Measurements from ENCODE around the gene ZGLP1.

The ZGLP1 gene

DNA sequence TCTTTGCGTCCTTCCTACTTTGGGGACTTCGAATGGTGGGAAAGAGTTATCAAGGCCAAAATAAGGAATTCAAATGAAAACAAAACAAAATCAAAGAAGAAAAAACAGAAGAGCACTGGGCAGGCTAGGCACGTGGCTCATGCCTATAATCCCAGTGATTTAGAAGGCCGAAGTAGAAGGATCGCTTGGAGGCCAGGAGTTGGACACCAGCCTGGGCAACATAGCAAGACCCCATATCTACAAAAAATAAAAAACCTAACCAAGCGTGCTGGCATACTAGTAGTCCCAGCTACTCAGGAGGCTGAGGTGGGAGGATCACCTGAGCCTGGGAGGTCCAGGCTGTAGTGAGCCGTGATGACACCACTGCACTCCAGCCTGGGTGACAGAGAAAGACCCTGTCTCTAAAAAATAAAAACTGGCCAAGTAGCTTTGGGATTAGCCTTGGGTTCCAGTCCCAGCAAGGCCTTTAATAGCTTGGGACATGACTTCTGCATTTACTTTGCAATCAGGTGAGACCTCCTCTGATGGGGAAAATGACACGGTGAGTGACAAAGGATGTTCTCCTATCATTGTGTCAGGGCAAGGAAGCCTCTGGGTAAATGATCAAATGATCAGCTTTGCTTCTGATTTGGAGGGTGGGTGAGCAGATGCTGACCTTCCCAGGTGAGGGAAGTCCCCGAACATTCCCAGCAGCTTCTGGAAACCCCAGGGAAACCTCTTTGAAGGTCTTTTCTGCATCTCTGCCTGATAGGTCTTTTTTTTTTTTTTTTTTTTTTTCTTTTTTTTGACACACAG is 31.6 kb downstream of the ZGLP1 start:
- DNase-seq (ENCODE audit: low spot score) = no peak

DNA sequence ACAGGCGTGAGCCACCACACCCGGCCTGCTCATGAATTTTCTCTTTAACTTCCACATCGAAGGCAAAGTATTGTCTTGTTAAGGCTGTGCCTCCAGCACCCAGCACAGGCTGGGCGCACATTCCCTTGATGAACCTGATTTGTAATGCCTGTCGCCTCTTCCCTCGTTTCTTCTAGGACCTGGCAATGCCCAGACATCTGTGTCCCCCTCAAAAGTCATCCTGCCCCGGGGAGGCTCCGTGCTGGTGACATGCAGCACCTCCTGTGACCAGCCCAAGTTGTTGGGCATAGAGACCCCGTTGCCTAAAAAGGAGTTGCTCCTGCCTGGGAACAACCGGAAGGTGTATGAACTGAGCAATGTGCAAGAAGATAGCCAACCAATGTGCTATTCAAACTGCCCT is 35.0 kb downstream of the ZGLP1 start:
- DNase-seq (ENCODE audit: low spot score) = no peak

- DNase-seq (ENCODE audit: low spot score) = peak; percentile 40
These were observed 38.0 kb downstream of the ZGLP1 start for GRCh38 chr19:10271543-10272086.

- DNase-seq (ENCODE audit: low spot score) = peak; percentile 87
These were observed 38.8 kb downstream of the ZGLP1 start, which contains the start of gene ICAM1 for GRCh38 chr19:10270616-10271394. ICAM1 (plus strand) TSS chr19:10271120; CDS start chr19:10271160, 40 bp downstream.

DNA sequence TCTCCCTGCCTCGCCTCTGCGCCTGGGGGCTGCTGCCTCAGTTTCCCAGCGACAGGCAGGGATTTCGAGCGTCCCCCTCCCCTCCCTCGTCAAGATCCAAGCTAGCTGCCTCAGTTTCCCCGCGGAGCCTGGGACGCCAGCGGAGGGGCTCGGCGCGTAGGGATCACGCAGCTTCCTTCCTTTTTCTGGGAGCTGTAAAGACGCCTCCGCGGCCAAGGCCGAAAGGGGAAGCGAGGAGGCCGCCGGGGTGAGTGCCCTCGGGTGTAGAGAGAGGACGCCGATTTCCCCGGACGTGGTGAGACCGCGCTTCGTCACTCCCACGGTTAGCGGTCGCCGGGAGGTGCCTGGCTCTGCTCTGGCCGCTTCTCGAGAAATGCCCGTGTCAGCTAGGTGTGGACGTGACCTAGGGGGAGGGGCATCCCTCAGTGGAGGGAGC is 39.4 kb downstream of the ZGLP1 start:
- peak; percentile 57 for DNase-seq (ENCODE audit: low spot score)

DNA sequence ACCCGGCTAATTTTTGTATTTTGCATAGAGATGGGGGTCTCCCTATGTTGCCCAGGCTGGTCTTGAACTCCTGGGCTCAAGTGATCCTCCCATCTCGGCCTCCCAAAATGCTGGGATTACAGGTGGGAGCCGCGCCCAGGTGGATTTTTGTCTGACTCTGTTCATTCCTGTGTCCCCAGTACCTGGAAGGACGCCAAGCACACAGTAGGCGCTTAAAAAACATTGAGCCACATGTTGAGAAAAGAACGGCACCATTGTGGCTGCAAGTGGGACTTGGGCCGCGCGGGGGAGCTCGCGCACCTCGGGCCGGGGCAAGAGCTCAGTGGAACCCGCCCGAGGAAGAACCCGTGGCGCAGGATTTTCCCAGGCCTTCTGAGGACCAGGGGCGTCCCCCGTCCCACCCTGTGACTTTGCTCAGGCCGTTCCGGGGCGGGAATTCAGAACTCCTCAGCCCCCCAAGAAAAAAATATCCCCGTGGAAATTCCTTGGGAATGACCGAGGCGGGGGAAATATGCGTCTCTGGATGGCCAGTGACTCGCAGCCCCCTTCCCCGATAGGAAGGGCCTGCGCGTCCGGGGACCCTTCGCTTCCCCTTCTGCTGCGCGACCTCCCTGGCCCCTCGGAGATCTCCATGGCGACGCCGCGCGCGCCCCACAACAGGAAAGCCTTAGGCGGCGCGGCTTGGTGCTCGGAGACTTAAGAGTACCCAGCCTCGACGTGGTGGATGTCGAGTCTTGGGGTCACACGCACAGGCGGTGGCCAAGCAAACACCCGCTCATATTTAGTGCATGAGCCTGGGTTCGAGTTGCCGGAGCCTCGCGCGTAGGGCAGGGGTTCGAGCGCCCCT is 40.1 kb downstream of the ZGLP1 start:
- peak; percentile 80 for DNase-seq (ENCODE audit: low spot score)

DNA sequence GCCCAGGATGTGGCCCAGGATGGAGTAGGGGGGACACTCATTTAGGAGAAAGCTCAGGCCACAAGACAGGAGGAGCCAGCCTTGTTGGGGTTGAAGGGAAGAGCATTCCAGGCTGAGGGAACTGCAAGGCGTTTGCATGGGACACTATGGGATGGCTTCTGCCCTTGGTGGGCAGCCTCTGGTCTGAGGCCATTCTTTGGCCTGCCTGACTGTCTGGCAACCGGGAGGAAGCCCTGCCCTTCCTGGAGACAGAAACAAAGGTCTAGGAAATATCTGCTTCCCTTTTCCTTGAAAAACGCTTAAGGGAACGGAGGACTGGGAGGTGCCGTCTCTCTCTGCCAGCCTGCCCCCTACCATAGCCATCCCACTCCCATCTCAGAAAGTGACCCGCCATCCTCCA is 41.5 kb downstream of the ZGLP1 start:
- no peak for DNase-seq (ENCODE audit: low spot score)

GRCh38 chr19:10266706-10267105 is 42.9 kb downstream of the ZGLP1 start:
- DNase-seq (ENCODE audit: low spot score) = no peak

GRCh38 chr19:10262771-10263170 is 46.8 kb downstream of the ZGLP1 start:
- no peak for DNase-seq (ENCODE audit: low spot score)

- DNase-seq (ENCODE audit: low spot score) = peak; percentile 29
These were observed 49.5 kb downstream of the ZGLP1 start for GRCh38 chr19:10260141-10260584.

- DNase-seq (ENCODE audit: low spot score) = peak; percentile 85
These were observed 50.3 kb downstream of the ZGLP1 start for GRCh38 chr19:10259162-10259905.

- no peak for DNase-seq (ENCODE audit: low spot score)
These were observed 51.4 kb downstream of the ZGLP1 start for GRCh38 chr19:10258080-10258710.

GRCh38 chr19:10256970-10257615 is 52.5 kb downstream of the ZGLP1 start:
- DNase-seq (ENCODE audit: low spot score) = no peak

DNA sequence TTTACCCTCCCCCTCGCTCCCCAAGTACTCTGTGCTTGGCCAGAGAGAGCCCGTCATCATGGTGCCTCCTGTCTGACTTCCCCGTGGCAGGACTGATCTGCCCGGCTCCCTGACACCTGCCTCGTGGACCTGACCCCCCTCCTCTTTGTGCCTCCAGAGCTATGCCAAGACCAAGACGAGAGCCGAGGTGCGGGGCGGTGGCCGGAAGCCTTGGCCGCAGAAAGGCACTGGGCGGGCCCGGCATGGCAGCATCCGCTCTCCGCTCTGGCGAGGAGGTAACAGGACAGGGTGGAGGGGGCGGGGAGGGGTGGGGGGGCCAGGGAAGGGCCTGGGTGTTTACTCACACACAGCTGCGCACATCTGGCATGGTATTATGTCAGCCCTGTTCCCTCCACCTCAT is 53.1 kb downstream of the ZGLP1 start:
- DNase-seq (ENCODE audit: low spot score) = no peak

DNA sequence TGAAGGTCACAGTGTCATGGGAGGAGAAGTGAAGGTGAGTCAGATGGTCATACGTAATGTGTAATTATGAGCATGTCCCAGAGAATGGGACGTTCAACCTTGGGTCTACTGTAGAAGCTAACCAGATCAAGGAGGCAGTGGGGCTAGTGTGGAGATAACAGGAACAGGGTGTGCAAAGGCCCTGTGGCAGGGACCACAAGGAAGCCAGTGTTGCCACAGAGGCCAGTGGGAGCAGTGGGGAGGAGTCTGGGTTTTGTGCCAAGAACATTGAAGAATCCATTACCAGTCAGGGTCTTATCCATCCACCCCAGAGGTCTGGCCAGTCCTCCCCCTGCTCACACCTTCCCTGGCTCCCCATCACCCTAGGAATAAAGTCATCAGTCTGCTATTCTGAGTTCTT is 54.3 kb downstream of the ZGLP1 start:
- no peak for DNase-seq (ENCODE audit: low spot score)
